H4 (cell line): Measurements from ENCODE around the gene FPR2. TPM values are rescaled to one million over a fixed set of nuclear protein-coding genes. Genes with fewer than 3 reads are reported as not detected.

Experiments used
- DNase-seq: peaks from one replicate; pipeline ENCODE4 v3.0.0-alpha.2; 2015; ENCODE audit warnings: low spot score
- total RNA-seq: library from RNA; depleted of rRNA; stranded (reverse); fragments of >200 nt; shearing (Covaris generic); gene quantifications from 2 replicates; pipeline ENCODE4 v1.2.3, GENCODE V29; 2014

Gene FPR2
- total RNA-seq, 1 experiment from 2014 or later = 0.23 TPM

DNA sequence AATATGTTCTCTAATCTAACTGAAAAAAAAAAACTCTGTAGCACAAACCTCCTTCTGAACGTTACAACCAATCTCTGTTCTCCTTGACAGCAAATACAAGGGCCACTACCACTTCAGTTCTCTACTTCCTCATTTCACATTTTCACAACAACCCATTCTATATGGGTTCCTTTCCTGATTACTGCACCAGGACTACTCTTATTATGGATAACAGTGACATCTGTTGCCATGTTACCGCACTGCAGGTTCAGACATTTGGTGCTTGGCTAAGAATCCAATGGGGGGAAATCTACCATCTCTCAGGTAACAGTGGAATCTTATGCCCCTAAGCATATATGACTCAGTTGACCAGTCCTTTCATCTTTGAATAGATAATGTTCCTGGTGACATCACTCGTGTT lies 22.4 kb downstream of the FPR2 start:
- peak; percentile 66 for DNase-seq

DNA sequence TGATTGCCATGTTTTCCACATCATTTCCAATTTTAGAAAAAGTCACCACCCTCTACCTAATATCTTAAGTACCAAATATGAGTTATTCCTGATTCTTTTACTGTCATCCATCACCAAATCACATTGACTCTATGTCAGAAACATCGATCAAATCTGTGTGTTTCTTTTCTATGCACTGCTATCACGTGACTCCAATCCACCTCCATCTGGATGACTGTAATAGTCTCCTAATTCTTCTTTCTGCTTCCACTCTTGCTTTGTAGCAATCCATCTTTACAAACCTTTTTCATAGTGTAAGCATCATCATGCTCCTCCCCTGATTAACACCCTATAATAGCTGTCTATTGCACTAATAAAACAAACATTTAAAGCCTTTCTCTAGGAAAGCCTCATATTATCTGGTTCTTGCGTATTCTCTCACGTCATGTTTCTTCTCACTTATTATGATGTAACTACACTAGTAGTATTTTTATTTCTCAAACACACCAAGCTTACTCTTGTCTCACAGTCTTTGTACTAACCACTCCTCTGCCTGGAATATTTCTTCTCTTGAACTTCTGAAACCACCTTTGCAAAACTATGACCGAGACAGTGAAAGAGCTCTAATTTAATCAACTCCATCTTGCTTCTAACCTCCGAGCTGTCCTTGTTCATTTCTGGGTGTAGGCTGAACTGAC lies 23.3 kb downstream of the FPR2 start:
- DNase-seq = no peak

DNA sequence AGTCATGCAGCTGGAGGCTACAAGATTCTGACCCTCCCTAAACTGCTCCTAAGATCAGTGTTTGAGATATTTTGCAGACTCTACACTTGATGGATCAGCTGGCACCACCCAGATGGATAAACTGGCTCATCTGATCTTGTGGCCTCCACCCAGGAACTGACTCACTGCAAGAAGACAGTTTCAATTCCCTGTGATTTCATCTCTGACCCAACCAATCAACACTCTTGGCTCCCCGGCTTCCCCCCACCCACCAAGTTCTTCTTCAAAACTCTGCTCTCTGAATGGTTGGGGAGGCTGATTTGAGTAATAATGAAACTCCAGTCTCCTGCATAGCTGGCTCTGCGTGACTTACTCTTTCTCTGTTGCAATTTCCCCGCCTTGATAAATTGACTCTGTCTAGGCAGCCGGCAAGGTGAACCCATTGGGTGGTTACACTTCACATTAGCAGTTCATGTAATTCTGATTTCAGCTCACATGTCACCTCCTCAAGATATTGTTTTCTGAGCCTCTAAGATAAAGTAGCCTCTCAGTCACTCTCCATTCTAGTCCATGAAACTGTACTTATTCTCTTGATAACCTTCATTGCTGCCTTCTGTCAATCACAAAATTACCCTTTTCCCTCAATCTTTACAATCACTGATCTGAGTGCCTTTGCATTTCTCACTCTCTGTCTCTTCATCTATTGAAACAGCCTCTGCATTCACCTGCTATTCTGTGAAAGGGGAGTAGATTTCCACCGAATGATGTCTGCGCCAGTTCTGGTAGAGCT lies 24.1 kb downstream of the FPR2 start:
- peak; percentile 78 for DNase-seq

DNA sequence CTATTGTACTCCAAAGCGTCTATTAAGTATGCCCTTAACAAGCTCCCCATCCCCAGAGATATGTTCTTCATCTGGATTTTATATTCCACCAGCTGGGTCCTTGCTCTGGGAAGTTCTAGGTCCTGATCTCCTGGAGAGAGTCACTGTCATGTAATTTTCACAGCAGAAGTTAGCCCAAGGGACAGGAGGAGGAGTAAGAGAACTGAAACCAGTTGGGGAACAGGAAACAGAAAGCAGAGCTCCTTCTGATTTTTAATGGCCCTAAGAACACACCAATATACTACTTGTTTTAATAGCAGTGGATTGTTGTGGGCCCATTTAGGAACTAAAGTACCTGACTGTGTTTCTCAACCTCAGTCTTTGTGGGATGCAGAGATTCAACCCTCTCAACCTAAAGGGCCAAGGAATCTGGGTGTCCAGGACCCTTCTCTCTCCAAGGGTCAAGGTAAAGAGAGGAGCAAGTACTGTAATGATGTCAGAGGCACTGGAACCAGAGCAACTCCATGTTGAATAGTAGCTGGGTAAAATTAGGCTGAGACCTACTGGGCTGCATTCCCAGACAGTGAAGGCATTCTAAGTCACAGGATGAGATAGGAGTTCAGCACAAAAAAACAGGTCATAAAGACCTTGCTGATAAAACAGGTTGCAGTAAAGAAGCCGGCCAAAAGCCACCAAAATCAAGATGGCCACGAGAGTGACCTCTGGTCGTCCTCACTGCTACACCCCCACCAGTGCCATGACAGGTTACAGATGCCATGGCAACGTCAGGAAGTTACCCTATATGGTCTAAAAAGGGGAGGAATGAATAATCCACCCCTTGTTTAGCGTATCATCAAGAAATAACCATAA lies 25.9 kb downstream of the FPR2 start:
- no peak for DNase-seq

DNA sequence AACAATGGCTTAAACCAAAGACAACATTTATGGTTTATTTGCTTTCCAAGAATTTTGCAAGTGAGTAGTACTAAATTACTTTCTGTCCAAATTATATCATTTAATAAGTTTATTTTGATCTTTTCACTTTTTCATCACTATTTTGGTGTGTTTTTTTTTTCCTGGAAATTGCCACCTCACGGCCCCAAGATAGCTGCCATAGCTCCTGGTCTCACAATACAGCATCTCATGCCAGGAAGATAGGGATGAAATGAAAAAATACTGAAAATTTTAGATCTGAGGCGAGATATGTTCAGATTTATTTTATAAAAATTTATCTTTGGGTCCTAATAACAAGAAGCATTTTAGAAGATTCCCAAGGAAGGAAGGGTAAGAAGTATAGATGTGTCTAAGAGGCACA lies 27.0 kb downstream of the FPR2 start:
- no peak for DNase-seq

DNA sequence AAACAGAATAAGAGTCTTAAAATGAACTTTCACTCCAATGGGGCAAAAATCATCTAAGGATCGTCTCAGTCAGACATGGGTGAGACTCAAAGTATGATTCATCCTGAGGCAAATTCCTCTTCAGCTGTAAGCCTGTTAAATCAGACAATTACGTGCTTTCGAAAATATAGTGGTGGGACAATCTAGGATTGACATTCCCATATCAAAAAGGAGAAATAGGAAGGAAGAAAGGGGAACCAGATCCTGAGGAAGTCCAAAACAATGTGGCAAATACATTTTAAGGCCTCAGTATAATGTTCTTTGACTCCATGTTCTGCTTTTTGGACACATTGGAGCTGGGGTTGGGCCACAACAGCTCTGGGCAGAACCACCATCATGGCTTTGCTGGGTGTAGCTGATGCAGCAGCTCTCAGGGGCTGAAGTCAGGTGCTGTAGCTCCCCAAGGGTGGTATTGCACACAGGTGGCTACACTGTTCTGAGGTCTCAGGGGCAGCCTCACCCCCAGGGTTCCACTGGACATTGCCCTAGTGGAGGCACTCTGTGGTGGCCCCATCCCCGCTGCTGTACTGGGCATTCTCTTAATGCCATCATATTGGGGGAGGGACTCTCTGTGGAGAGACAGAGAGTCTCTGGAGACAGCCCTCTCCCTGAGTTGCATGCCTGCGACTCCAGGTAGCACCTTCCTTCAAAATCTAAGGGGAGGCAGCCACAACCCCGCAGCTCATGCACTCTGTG lies 28.2 kb downstream of the FPR2 start:
- no peak for DNase-seq

DNA sequence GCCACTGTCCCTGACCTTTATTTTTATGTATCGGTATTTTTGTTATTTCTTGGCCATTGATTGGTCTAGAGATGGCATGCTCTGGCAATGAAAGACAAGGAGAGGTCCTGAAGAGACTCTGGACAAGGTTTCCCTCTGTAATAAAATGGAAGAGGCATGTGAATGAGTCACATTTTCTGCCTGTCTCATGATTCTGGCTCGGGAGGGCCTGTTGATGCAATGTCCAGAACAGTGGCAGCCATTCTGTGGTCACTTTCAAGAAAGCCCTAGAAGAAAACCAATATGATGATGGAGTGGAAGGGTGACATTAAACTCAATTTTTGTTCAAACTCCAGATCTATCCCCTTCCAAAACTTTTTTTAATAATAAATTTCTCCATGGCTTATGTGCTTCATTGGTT lies 32.0 kb downstream of the FPR2 start:
- DNase-seq = no peak

DNA sequence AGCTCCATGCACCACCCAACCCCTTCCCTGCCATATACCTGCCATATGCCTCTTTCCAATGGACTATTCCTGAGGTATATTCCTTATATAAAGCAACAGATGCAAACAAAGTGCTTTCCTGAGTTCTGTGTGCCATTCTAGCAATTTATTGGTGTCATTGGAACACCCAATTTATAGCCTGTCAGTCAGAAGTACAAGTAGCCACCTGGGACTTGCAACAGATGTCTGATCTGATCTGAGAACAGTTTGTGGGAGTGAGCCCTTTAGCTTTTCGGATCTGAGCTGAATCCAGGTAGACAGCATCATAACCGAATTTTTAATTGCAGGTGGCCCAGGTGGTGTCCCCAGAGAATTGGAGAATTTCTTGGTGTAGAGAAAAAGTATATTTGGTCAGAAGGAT lies 33.0 kb downstream of the FPR2 start:
- no peak for DNase-seq

DNA sequence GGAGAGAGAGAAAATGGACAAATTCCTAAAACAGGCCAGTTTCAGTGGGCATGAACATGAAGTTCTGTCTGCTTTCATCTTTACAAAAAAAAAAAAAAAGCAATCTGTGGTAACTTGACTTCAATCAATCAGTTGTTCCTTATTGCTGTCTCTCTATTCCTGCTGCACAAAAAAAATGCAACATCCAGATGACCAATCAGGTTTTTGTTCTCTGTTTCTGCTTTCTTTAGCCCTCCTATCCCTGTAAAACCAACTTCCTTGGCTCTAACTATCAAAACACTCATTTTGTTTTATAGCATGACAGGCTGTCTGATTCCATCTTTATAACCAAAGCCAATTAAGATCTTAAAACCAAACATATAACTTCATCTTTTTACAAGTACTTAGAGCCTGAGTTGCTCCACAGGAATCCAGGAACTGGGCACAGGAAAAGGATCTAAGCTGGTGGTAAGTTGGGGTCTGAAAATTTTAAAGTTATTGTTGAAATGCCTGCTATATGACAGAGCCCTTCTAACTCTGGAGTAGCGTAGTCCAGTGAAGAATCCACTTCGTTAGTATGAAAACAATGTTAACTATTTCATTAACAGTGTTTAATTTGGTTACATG lies 34.0 kb downstream of the FPR2 start, which contains the start of gene FPR3:
Gene FPR3, plus strand, starts transcription at position 273 of the 606 bp plus-strand sequence. CDS start 28,592 bp downstream, outside the sequence.
- no peak for DNase-seq

DNA sequence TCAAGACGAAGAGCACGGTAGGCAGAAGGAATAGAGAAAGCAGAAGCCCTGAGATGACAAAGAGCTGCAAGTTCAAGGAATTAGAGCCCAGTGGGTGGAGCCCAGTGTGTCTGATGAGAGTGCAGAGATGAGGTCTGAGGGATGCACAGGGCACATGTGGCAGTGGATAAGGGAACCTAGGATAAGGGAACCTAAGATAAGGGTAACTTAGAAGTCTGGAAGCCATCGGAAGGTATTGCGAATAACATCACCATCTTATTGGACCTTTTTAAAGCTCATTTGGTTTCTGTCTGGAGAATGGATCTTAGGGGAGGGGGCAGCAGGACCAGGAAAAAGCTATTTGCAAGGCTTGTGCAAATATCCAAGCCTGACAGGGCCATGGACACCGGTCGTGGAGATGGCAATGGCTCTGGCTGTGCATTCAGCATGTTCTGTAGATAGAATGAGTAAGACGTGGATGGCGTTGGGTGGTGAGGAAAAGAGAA lies 35.3 kb downstream of the FPR2 start:
- no peak for DNase-seq

DNA sequence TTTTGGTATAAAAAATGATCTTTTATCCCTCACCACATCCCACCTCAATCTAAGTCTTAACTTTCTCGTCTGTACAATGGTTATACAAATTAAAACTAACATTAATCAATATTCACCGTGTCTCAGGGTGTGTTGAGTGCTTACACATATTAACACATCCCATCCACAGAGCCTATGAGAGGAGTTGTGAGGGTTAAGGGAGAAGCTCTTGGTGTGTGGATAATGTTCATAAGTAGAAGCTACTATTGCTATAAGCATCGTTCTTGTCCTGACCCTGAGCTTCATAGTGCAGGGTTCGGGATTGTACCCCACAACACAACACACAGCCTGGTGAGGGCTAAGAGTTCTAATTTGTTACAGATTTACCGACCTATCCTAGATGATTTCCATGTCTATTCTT lies 36.5 kb downstream of the FPR2 start:
- no peak for DNase-seq

DNA sequence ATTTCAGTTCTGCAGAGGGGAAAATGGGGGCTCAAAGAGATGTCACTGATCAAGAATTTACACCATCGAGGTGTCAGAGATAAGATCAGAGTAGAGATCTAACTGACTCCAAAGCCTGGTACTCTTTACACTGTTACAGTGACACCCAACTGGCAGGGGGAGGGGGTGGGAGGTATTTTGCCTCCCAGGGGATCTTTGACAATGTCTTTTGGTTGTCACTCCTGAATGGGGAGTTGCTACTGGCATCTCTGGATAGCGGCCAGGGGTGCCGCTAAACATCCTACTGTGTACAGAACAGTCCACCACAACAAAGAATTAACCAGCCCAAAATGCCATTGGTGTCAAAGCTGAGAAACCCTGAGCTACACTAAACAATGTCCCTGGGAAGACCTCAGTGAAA lies 37.1 kb downstream of the FPR2 start:
- DNase-seq = no peak

DNA sequence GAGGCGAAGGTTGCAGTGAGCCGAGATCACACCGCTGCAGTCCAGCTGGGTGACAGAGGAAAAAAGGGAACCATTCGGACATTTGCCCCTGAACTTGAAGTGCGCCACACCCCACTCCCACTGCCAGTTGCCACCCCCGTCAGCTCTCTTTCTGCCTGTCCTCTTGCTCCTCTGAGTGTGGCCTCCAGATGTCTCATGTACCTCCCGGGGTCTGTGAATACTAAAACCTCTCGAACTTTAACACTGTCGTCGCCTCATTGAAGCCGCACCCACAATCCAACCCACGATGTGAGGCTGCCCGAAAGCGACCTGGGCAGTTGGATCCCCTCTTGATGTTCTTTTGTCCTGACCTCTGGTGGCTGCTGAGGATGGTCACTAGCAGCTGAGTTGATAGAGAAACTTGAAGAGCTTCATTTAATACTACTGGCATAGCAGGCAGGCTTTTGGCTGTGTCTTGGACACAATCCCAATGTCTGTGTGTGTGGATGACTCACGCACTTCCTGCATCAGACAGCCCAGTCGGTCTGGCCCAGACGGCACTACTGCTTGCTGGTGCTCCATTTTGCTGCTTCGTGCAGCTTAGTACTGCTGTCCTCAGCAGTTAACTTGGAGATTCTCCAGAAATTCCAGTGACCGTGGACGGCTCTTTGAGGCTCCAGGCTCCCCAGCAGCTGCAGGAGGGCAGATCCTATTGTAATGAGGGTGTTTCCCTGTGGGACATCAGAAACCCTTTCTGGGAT lies 38.2 kb downstream of the FPR2 start:
- DNase-seq = peak; percentile 100

DNA sequence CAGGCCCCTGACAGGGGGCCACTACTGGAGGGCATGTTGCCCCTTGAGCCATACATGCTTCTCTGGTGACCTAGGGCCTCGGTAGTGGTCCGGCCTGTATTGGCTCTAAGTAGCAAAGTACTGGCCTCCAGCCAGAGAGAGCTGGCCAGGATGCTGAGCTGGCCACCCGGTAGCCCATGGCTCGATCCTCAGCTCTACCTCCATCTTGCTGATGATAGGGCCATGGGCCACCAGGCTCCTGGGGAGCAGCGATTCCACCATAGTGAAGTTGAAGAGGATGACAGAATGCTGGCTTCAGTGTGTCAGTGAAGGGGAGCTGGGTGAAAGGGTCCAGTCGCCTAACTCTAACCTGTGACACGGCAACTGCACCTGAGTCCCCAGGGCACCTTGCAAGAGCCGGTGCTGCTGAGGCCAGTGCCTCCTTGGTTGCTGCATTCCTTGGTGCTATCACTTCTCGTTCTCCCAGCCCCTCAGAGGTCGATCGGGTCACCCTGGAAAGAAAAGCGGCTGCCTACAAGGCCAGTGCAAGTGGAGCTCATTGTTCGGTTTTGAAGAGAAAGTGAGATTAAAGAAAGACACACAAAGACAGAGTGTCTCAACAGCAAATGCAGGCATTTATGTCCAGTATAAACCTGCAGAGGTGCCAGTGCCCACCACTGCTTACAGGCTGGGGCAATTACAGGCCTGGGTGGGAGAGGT lies 38.9 kb downstream of the FPR2 start:
- DNase-seq = no peak

DNA sequence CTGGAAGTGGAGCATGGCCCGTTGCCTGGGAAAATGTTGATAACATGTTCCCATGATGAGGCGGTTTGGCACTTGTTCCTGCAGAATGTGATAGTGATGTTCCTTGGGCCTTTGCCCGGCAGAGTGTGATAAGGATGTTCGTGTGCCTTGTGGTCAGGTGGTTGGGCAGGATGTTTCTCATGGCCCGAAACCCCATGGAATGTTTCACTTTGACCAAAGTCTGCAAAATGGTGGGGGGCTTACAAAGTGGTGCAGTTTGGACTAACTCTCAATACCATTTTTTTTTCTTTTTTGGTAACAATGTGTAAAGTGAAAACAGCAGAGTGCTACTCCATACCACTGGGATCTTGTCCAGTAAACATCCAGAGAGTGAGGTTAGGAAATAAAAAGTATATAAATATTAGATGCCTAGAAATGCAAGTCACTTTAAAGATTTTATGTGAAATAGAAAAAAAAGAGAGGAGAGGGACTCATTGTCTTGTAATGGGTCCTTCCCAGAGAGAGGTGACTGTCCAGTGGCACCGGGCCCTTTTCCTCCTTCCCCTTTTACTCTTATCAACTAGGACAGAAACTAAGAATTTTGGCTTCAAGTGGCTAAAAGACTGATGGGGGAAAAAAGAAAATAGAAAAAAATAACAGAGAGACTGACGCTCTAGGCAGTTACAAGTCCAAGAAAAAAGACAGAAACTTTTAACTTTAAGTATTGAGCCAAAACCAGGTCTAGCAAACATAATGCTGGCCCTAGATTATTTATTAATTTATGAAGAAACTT lies 39.7 kb downstream of the FPR2 start:
- DNase-seq = peak; percentile 63

DNA sequence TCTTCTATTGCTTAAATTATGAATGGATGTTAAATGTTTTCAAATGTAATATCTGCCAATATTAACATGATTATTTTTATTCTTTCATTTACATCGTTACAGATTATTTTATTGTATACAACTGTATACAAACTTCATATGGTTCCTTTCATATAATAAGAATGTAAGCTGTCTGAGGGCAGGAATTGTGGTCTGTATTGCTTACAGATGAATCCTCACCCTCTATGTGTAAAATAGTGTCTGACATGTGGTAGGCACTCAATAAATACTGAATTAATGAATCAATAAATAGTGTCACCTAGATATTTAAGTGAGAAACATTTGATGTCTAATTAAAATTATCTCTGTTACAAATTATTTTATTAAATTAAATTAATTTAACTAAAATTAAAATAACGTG lies 41.8 kb downstream of the FPR2 start:
- no peak for DNase-seq

DNA sequence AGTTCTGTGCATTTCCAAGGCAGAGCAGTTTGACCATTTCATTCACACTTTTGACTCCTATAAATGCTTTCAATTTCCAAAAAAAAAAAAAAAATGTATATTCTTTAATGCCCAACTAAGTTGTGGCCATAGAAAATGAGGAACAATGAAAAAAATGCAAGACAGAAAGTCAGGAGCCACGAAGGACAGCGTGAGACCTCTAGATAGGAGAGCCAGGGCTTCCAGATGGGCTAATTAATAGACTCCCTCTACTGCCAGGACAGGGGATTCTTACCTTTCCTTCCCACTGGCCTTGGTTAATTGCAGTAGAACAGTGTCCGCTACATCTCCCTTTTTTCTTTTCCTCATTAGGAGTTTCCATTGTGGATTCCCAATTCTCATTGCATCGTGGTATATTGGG lies 42.5 kb downstream of the FPR2 start:
- DNase-seq = no peak

DNA sequence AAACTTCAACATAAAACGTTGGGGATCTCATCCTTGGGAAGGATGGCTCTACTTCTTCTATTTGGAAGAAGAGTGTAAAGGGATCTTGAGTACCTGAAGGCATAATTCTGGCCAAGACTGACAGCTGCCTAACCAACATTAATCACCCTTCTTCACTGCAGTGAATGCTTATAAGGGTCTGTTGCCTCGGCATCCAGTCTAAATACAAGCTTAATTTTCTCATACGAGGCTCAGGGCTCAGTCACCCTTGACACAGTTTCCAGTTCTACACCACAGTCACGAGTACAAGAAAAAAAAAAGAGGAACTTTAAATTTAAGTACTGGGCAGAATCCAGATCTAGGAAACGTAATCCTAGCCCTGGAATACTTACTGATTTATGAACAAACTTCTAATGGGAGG lies 43.0 kb downstream of the FPR2 start:
- no peak for DNase-seq

DNA sequence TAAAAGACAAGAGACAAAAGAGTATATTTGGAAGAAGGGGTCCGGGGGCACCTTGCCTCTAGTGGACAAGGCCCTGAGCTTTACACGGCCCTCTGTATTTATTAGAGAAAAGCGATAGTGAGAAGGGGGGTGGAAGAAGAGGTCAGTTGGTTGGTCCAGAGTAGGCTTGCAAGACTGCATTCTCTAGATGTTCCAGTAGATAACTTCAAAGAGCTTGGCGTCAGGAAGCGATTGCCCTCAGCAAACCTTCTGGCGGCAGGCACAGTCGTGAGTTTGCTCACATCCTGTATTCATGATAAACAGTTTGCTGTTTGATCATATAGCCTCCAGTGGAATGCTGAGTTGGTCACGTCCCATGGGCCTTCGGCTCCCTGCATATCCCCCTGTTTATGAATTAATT lies 43.8 kb downstream of the FPR2 start:
- peak; percentile 54 for DNase-seq
